ENCODE measurements around the gene RNF220.

RNF220 gene

GRCh38 chr1:44642925-44643324 is 237.9 kb downstream of the RNF220 start:
- TF ChIP-seq CTCF (IDR thresholded peaks at IDR 0.05; ENCODE audit: control insufficient read depth, extremely low read depth, insufficient read depth): no peak
- no peak overlapping the region for H3K4me3 ChIP-seq (ENCODE audit: low read depth, low read length)
- DNase-seq (ENCODE audit: low read depth): no peak

DNA sequence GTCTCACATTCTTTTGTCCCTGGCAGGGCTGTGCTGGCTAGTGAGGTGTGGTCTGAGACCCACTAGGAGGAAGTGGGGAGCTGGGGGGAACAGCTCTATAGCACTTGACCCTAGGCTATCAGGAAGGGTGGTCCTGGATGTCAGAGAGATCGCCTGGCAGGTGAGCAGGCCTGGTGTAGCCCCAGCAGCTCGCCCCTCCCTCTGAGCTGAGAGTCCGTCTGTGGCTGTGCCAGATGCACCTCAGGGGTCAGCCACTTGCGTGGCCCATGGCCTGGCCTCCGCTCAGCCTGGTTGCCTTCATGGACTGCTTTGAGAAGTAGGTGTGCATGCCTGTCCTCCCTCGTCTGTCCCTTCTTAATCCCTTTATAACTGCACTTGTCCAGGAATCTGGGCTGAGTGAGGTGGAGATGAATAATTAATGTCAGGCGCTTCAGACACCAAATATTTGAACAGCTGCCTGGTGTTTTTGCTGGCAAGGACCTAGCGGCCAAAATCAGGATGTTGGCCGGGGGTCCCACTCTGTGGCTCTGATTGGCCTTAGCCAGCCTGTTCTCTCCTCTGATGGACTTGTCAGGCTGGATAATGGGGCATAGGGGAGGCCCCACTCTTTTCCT is 238.8 kb downstream of the RNF220 start:
- no peak for DNase-seq (ENCODE audit: low read depth)
- H3K4me3 ChIP-seq (ENCODE audit: low read depth, low read length): no peak overlapping the region

DNA sequence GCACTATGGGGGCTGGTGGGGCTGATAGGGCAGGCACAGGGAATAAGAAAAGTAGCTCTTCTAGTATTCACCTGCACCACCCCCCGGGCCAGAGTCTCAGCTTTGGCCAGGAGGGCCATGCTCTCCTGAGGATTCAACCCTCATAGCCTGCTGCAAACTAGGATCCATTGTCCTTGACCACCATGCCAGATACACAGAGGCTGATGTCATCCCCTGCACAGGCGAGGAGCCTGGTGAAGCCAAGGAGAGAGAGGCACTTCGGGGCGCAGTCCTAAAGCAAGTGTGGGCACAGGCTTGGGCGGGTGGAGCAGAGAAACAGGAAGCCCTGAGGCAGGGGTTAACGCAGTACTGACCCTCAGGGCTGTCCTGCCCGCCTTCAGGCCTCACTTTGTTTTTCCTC is 239.8 kb downstream of the RNF220 start:
- TF ChIP-seq CTCF (IDR thresholded peaks at IDR 0.05; ENCODE audit: control insufficient read depth, extremely low read depth, insufficient read depth): no peak

More for the DNA sequence above, 238.8 kb downstream of the RNF220 start:
- no peak for TF ChIP-seq CTCF (IDR thresholded peaks at IDR 0.05; ENCODE audit: control insufficient read depth, extremely low read depth, insufficient read depth)

GRCh38 chr1:44645476-44646244 is 240.6 kb downstream of the RNF220 start:
- no peak for TF ChIP-seq CTCF (IDR thresholded peaks at IDR 0.05; ENCODE audit: control insufficient read depth, extremely low read depth, insufficient read depth)
- no peak overlapping the region for H3K4me3 ChIP-seq (ENCODE audit: low read depth, low read length)
- DNase-seq (ENCODE audit: low read depth): no peak

More for the DNA sequence above, 239.8 kb downstream of the RNF220 start:
- H3K4me3 ChIP-seq (ENCODE audit: low read depth, low read length): no peak overlapping the region
- no peak for DNase-seq (ENCODE audit: low read depth)

DNA sequence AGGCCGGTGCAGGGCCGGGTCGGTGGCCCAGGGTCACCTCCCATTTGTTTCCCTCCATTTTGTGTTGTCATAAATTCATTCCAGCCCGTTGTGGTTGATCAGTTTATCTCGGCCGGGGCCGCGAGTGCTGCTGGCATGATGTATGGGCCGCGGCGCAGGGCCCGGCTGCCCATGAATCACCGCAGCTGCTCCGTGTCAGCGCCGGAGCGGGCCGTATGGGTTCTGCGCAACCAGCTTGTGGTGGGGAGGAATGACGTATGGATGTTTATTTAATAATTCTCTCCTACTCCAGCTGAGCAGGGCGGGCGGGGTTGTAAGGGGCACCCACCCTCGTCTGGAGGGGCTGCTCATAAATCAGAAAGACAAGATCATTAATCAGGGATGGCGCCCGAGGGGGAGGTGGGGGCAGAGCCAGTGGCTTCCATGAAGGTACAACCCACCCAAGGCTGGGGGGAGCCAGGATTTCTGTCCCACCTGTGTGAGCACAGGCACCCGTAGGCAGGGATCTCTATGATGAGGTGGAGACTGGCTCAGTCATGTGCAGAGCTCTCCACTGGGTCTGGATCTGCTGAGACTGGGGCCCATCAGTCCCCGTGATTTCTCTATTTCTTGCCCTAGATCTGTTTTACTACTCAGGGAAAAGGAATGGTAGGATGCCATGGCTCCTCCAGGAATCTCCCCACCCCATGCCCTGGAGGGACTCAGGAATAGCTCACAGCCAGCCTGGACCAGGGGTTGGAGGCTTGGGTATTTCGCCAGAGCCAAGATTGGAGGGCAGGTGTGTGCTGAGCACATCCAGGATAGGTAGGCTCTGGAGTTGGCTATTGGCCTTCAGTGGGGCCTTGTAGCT is 241.4 kb downstream of the RNF220 start:
- no peak overlapping the region for H3K4me3 ChIP-seq (ENCODE audit: low read depth, low read length)
- no peak for DNase-seq (ENCODE audit: low read depth)
- TF ChIP-seq CTCF (IDR thresholded peaks at IDR 0.05; ENCODE audit: control insufficient read depth, extremely low read depth, insufficient read depth): no peak

DNA sequence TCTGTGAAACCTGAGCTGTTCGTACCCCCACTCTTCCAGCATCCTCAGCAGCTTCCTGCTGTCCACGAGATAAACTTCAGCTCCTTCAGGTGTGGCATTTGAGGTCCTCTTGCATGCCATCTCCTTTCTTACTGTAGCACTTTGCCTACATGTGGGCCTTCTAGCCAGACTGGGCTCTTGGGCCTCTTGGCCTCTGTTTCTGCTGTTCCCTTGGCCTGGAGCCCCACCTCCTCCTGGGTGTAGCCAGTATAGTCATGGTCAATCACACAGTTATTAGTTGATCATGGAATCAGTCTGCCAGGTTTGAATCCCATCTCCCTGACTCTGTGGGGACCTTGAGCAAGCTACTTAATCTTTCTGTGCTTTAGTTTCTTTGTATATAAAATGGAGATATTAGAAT is 242.8 kb downstream of the RNF220 start:
- TF ChIP-seq CTCF (IDR thresholded peaks at IDR 0.05; ENCODE audit: control insufficient read depth, extremely low read depth, insufficient read depth): no peak
- no peak for DNase-seq (ENCODE audit: low read depth)
- no peak overlapping the region for H3K4me3 ChIP-seq (ENCODE audit: low read depth, low read length)
